CD4-positive, alpha-beta memory T cell (primary cell): Measurements from ENCODE around the gene TRIM49. TPM values are rescaled to one million over a fixed set of nuclear protein-coding genes. Genes with fewer than 3 reads are reported as not detected.

Experiments
- polyA plus RNA-seq, 2 donors: library from polyadenylated mRNA; unstranded; fragments of 300-500 nt; fragmentation: Illumina TruSeq; gene quantifications; one replicate each; pipeline ENCODE4 v1.2.3, GENCODE V29; 2021
- total RNA-seq, 2 experiments: library from RNA; stranded (reverse); gene quantifications; one replicate each; pipeline ENCODE4 v1.2.3, GENCODE V29; 2021

Gene TRIM49
- total and polyA plus RNA-seq, 4 experiments from 2014 or later, result not detected

Other genes starting within 250 kb of the TRIM49 start
- not detected for gene TRIM77, start 98.3 kb downstream of the TRIM49 start, total RNA-seq
- gene TRIM77, start 98.3 kb downstream of the TRIM49 start, polyA plus RNA-seq, result not detected
- not detected for gene TRIM64B, start 69.9 kb upstream of the TRIM49 start, total RNA-seq
- gene TRIM64B, start 69.9 kb upstream of the TRIM49 start, polyA plus RNA-seq, result not detected
- not detected for gene TRIM49D1, start 113.7 kb upstream of the TRIM49 start, total RNA-seq
- gene TRIM49D1, start 113.7 kb upstream of the TRIM49 start, polyA plus RNA-seq, result not detected
- not detected for gene TRIM49D2, start 115.5 kb upstream of the TRIM49 start, total RNA-seq
- not detected for gene TRIM49D2, start 115.5 kb upstream of the TRIM49 start, polyA plus RNA-seq
- not detected for gene TRIM64, start 157.5 kb upstream of the TRIM49 start, total RNA-seq
- gene TRIM64, start 157.5 kb upstream of the TRIM49 start, polyA plus RNA-seq, result not detected
- gene TRIM49C, start 222.5 kb upstream of the TRIM49 start, total RNA-seq, result not detected
- gene TRIM49C, start 222.5 kb upstream of the TRIM49 start, polyA plus RNA-seq, result not detected